Fibroblast of villous mesenchyme (primary cell): ENCODE results near the gene CCL23. TPM values are rescaled to one million over a fixed set of nuclear protein-coding genes. Genes with fewer than 3 reads are reported as not detected.
"Not testable (repeated sequence)": the region's sequence is repeated elsewhere in the genome, so short reads cannot be mapped to it uniquely, and the experiment has no call there.

Experiments used
- DNase-seq: peaks from one replicate; pipeline ENCODE4 v3.0.0-alpha.2; 2010; ENCODE audit warnings: low read depth
- H3K4me3 ChIP-seq: 2 replicates; pipeline ENCODE4 v1.5.1; 2011; ENCODE audit warnings: low read depth, mild to moderate bottlenecking, low read length
- CTCF ChIP-seq: IDR thresholded peaks from 2 replicates; pipeline ENCODE4 v1.5.1; 2012; ENCODE audit warnings: low read depth, mild to moderate bottlenecking, low read length; ENCODE audit not compliant: insufficient read depth
- total RNA-seq: library from RNA; depleted of rRNA; stranded (reverse); fragments of >200 nt; gene quantifications from 2 replicates; pipeline ENCODE4 v1.2.3, GENCODE V29; 2012

CCL23 gene
- total RNA-seq, 1 donor: not detected

GRCh38 chr17:36027761-36028160 is 10.0 kb upstream of the CCL23 start:
- DNase-seq: no peak
- no peak overlapping the region for H3K4me3 ChIP-seq
- TF ChIP-seq CTCF: no peak

- H3K4me3 ChIP-seq: no peak overlapping the region
- no peak for DNase-seq
- no peak for TF ChIP-seq CTCF
Measured at GRCh38 chr17:36024106-36024869, 6.5 kb upstream of the CCL23 start.

GRCh38 chr17:36019423-36019822 is 1.7 kb upstream of the CCL23 start:
- TF ChIP-seq CTCF: no peak
- DNase-seq: no peak
- no peak overlapping the region for H3K4me3 ChIP-seq

- no peak for DNase-seq
- H3K4me3 ChIP-seq: no peak overlapping the region
- no peak for TF ChIP-seq CTCF
Measured at GRCh38 chr17:36016555-36016954, 1.2 kb downstream of the CCL23 start.

- H3K4me3 ChIP-seq, DNase-seq: not testable (repeated sequence)
Measured at GRCh38 chr17:36015895-36016294, 1.9 kb downstream of the CCL23 start.

GRCh38 chr17:36014946-36015345 is 2.8 kb downstream of the CCL23 start:
- no peak overlapping the region for H3K4me3 ChIP-seq
- no peak for DNase-seq
- TF ChIP-seq CTCF: no peak

- DNase-seq: no peak
- H3K4me3 ChIP-seq: no peak overlapping the region
- TF ChIP-seq CTCF: no peak
Measured at GRCh38 chr17:36011201-36011600, 6.6 kb downstream of the CCL23 start.
